Testis (tissue), 2 donors: ENCODE data around the gene MEA1.

Source experiments
- CTCF ChIP-seq, 3 experiments: fragments of 450-650 bp in 2 of 3; fragments of 200-600 bp in 1 of 3; sonication (generic) in 1 of 3; IDR thresholded peaks; one replicate each; pipeline ENCODE4 v1.5.1; 2016 to 2019; ENCODE audit warnings: antibody characterized with exemption in 3 of 3, mild to moderate bottlenecking in 2 of 3, moderate library complexity in 1 of 3
- POLR2A ChIP-seq: fragments of 450-650 bp; IDR thresholded peaks from one replicate; pipeline ENCODE4 v1.6.1; 2017; ENCODE audit warnings: antibody characterized with exemption, mild to moderate bottlenecking, moderate library complexity

GRCh38 chr6:42971746-42972327 is 41.9 kb downstream of the MEA1 start:
- no peak for TF ChIP-seq POLR2A
- no peak for TF ChIP-seq CTCF (IDR thresholded peaks at IDR 0.05)
